Activated CD4-positive, alpha-beta memory T cell treated with anti-CD3 and anti-CD28 coated beads, Interleukin-2, amount 10 ng/mL, durations not matched to agents 7 days and 5 days (primary cell): ENCODE data around the gene TRAF3IP3. TPM values are rescaled to one million over a fixed set of nuclear protein-coding genes. Genes with fewer than 3 reads are reported as not detected.
A peak's percentile ranks its signal among the peaks of the same experiment; 100 is the strongest.

Experiments
- CTCF ChIA-PET: fragments of 350-600 bp; sonication (Branson Sonifier 250); formaldehyde crosslinking; loops from one replicate; lab custom pipeline; 2021; ENCODE audit warnings: antibody characterized with exemption, inconsistent platforms; lab: Charles Lee
- POLR2A ChIA-PET: fragments of 350-600 bp; sonication (Branson Sonifier 250); formaldehyde crosslinking; loops from one replicate; lab custom pipeline; 2021; ENCODE audit warnings: antibody characterized with exemption; lab: Charles Lee
- DNase-seq: peaks from one replicate; pipeline ENCODE4 v3.0.0-alpha.2; 2020
- H3K27ac Mint-ChIP-seq: one replicate; pipeline ENCODE4 v1.8.0; 2021; ENCODE audit warnings: mild to moderate bottlenecking, mixed read lengths
- H3K27me3 Mint-ChIP-seq: one replicate; pipeline ENCODE4 v1.8.0; 2021; ENCODE audit warnings: mixed read lengths
- H3K36me3 Mint-ChIP-seq: one replicate; pipeline ENCODE4 v1.8.0; 2021; ENCODE audit warnings: low read depth, mixed read lengths
- H3K4me1 Mint-ChIP-seq: one replicate; pipeline ENCODE4 v1.8.0; 2021; ENCODE audit warnings: mixed read lengths
- H3K4me3 Mint-ChIP-seq: one replicate; pipeline ENCODE4 v1.8.0; 2021; ENCODE audit warnings: mild to moderate bottlenecking, mixed read lengths
- H3K9me3 Mint-ChIP-seq: one replicate; pipeline ENCODE4 v1.8.0; 2021; ENCODE audit warnings: mixed read lengths
- total RNA-seq, 2 experiments: library from RNA; stranded (reverse); gene quantifications; one replicate each; pipeline ENCODE4 v1.2.3, GENCODE V29; 2021

Gene TRAF3IP3
- total RNA-seq = 100 to 1,000 TPM; 421 to 422 TPM

- POLR2A ChIA-PET = interaction anchor here (0.9 to 15.2 kb wide), 10 partner anchors 9 to 618 kb away, joined by 3 to 799 read pairs (median 8); partner anchors contain the start of genes C1orf74, G0S2 and UTP25
- Mint-ChIP-seq H3K27ac (peak within 1 kb of the TSS; percentile 96), H3K36me3 (peaks cover 58% of the 10 kb centered on the region), H3K9me3 (no peaks in the 10 kb centered on the region), H3K27me3 (no peaks in the 10 kb centered on the region), H3K4me1 (peaks cover 75% of the 10 kb centered on the region), H3K4me3 (peak within 1 kb of the TSS; percentile 97)
- CTCF ChIA-PET = interaction anchor here (0.9 to 6.8 kb wide), 9 partner anchors 8 to 189 kb away, joined by 3 to 98 read pairs (median 5); partner anchors contain the start of gene UTP25
- DNase-seq = peak; percentile 88
These were observed at the start of gene TRAF3IP3 for GRCh38 chr1:209755926-209756614. TRAF3IP3 (plus strand) TSS chr1:209756053; CDS start chr1:209760040, 3,987 bp downstream.

- Mint-ChIP-seq H3K4me1 (peaks cover 74% of the 10 kb centered on the region), H3K36me3 (peaks cover 17% of the 10 kb centered on the region), H3K27ac (no peak overlapping the region), H3K4me3 (no peak overlapping the region), H3K27me3 (peaks cover 2% of the 10 kb centered on the region), H3K9me3 (no peaks in the 10 kb centered on the region)
- ChIA-PET POLR2A (no interaction called here), CTCF (interaction anchor here (1.3 kb wide), 1 partner anchor 30 kb away, joined by 3 read pairs; no protein-coding TSS in a partner anchor)
- no peak for DNase-seq
These were observed 49.2 kb upstream of the TRAF3IP3 start for GRCh38 chr1:209706622-209707021.

GRCh38 chr1:209707308-209707707 is 48.5 kb upstream of the TRAF3IP3 start:
- no peaks in the 10 kb centered on the region for H3K9me3 Mint-ChIP-seq
- POLR2A ChIA-PET = no interaction called here
- H3K4me3 Mint-ChIP-seq = no peak overlapping the region
- DNase-seq = no peak
- peaks cover 79% of the 10 kb centered on the region for H3K4me1 Mint-ChIP-seq
- no peaks in the 10 kb centered on the region for H3K27me3 Mint-ChIP-seq
- H3K27ac Mint-ChIP-seq = no peak overlapping the region
- CTCF ChIA-PET = interaction anchor here (1.2 to 1.4 kb wide), 2 partner anchors 14 to 41 kb away, joined by 3 to 5 read pairs; no protein-coding TSS in a partner anchor
- H3K36me3 Mint-ChIP-seq = peaks cover 17% of the 10 kb centered on the region

- DNase-seq = no peak
- Mint-ChIP-seq H3K27ac (no peak overlapping the region), H3K4me3 (no peak overlapping the region), H3K9me3 (no peaks in the 10 kb centered on the region), H3K27me3 (no peaks in the 10 kb centered on the region), H3K4me1 (peaks cover 78% of the 10 kb centered on the region), H3K36me3 (peaks cover 17% of the 10 kb centered on the region)
- ChIA-PET CTCF (interaction anchor here (1.2 to 1.4 kb wide), 2 partner anchors 15 to 40 kb away, joined by 3 to 5 read pairs; no protein-coding TSS in a partner anchor), POLR2A (no interaction called here)
These were observed 47.6 kb upstream of the TRAF3IP3 start for GRCh38 chr1:209708297-209708696.

- Mint-ChIP-seq H3K27ac (peak overlapping the region; percentile 65), H3K27me3 (no peaks in the 10 kb centered on the region), H3K9me3 (no peaks in the 10 kb centered on the region), H3K36me3 (peaks cover 17% of the 10 kb centered on the region), H3K4me1 (peaks cover 70% of the 10 kb centered on the region), H3K4me3 (peak overlapping the region; percentile 46)
- POLR2A ChIA-PET = interaction anchor here (1.0 to 1.2 kb wide), 2 partner anchors 59 to 140 kb away, joined by 3 read pairs; no protein-coding TSS in a partner anchor
- peak; percentile 40 for DNase-seq
- CTCF ChIA-PET = no interaction called here
These were observed 45.8 kb upstream of the TRAF3IP3 start for GRCh38 chr1:209710093-209710492.

GRCh38 chr1:209710847-209711246 is 45.0 kb upstream of the TRAF3IP3 start:
- ChIA-PET POLR2A (no interaction called here), CTCF (no interaction called here)
- H3K4me3 Mint-ChIP-seq = peak overlapping the region; percentile 46

GRCh38 chr1:209714338-209714737 is 41.5 kb upstream of the TRAF3IP3 start:
- Mint-ChIP-seq H3K36me3 (peaks cover 8% of the 10 kb centered on the region), H3K9me3 (no peaks in the 10 kb centered on the region), H3K4me1 (peaks cover 58% of the 10 kb centered on the region), H3K27me3 (no peaks in the 10 kb centered on the region), H3K4me3 (peak overlapping the region; percentile 9), H3K27ac (peak overlapping the region; percentile 59)
- POLR2A ChIA-PET = no interaction called here
- no peak for DNase-seq
- CTCF ChIA-PET = interaction anchor here (0.7 to 1.1 kb wide), 3 partner anchors 21 to 149 kb away, joined by 3 read pairs; no protein-coding TSS in a partner anchor

More at GRCh38 chr1:209710847-209711246, 45.0 kb upstream of the TRAF3IP3 start:
- Mint-ChIP-seq H3K27ac (peak overlapping the region; percentile 65), H3K36me3 (peaks cover 16% of the 10 kb centered on the region), H3K27me3 (no peaks in the 10 kb centered on the region), H3K9me3 (no peaks in the 10 kb centered on the region), H3K4me1 (peaks cover 73% of the 10 kb centered on the region)
- DNase-seq = no peak

GRCh38 chr1:209715314-209715713 is 40.5 kb upstream of the TRAF3IP3 start:
- H3K4me3 Mint-ChIP-seq = no peak overlapping the region
- peaks cover 10% of the 10 kb centered on the region for H3K36me3 Mint-ChIP-seq
- peak overlapping the region; percentile 10 for H3K27ac Mint-ChIP-seq
- H3K4me1 Mint-ChIP-seq = peaks cover 49% of the 10 kb centered on the region
- H3K9me3 Mint-ChIP-seq = no peaks in the 10 kb centered on the region
- POLR2A ChIA-PET = no interaction called here
- no peak for DNase-seq
- H3K27me3 Mint-ChIP-seq = no peaks in the 10 kb centered on the region
- CTCF ChIA-PET = no interaction called here

- Mint-ChIP-seq H3K36me3 (peaks cover 7% of the 10 kb centered on the region), H3K4me1 (peaks cover 30% of the 10 kb centered on the region), H3K4me3 (no peak overlapping the region), H3K9me3 (no peaks in the 10 kb centered on the region), H3K27me3 (no peaks in the 10 kb centered on the region), H3K27ac (no peak overlapping the region)
- ChIA-PET POLR2A (no interaction called here), CTCF (interaction anchor here (0.7 kb wide), 1 partner anchor 98 kb away, joined by 6 read pairs; no protein-coding TSS in a partner anchor)
- no peak for DNase-seq
These were observed 38.0 kb upstream of the TRAF3IP3 start for GRCh38 chr1:209717818-209718217.

GRCh38 chr1:209720326-209720725 is 35.5 kb upstream of the TRAF3IP3 start:
- no peak for DNase-seq
- H3K4me3 Mint-ChIP-seq = no peak overlapping the region
- peaks cover 5% of the 10 kb centered on the region for H3K36me3 Mint-ChIP-seq
- no peaks in the 10 kb centered on the region for H3K9me3 Mint-ChIP-seq
- H3K4me1 Mint-ChIP-seq = peaks cover 32% of the 10 kb centered on the region
- H3K27me3 Mint-ChIP-seq = no peaks in the 10 kb centered on the region
- ChIA-PET POLR2A (no interaction called here), CTCF (interaction anchor here (1.2 kb wide), 1 partner anchor 28 kb away, joined by 3 read pairs; no protein-coding TSS in a partner anchor)
- H3K27ac Mint-ChIP-seq = no peak overlapping the region

- Mint-ChIP-seq H3K27ac (no peak overlapping the region), H3K9me3 (no peaks in the 10 kb centered on the region), H3K36me3 (peaks cover 5% of the 10 kb centered on the region), H3K4me1 (peaks cover 32% of the 10 kb centered on the region), H3K27me3 (no peaks in the 10 kb centered on the region), H3K4me3 (no peak overlapping the region)
- no peak for DNase-seq
- CTCF ChIA-PET = interaction anchor here (0.7 to 1.2 kb wide), 2 partner anchors 27 to 229 kb away, joined by 3 read pairs; no protein-coding TSS in a partner anchor
- POLR2A ChIA-PET = no interaction called here
These were observed 35.0 kb upstream of the TRAF3IP3 start for GRCh38 chr1:209720826-209721225.

GRCh38 chr1:209721323-209721722 is 34.5 kb upstream of the TRAF3IP3 start:
- Mint-ChIP-seq H3K27me3 (no peaks in the 10 kb centered on the region), H3K9me3 (no peaks in the 10 kb centered on the region), H3K36me3 (peaks cover 5% of the 10 kb centered on the region), H3K4me3 (no peak overlapping the region), H3K27ac (no peak overlapping the region), H3K4me1 (peaks cover 27% of the 10 kb centered on the region)
- POLR2A ChIA-PET = no interaction called here
- no peak for DNase-seq
- CTCF ChIA-PET = interaction anchor here (0.7 kb wide), 2 partner anchors 159 to 229 kb away, joined by 3 read pairs; no protein-coding TSS in a partner anchor

- Mint-ChIP-seq H3K27ac (no peak overlapping the region), H3K4me1 (peaks cover 28% of the 10 kb centered on the region), H3K9me3 (no peaks in the 10 kb centered on the region), H3K4me3 (no peak overlapping the region), H3K36me3 (peaks cover 5% of the 10 kb centered on the region), H3K27me3 (no peaks in the 10 kb centered on the region)
- ChIA-PET CTCF (no interaction called here), POLR2A (no interaction called here)
- no peak for DNase-seq
These were observed 32.6 kb upstream of the TRAF3IP3 start for GRCh38 chr1:209723265-209723664.
